Karpas-422 (cell line): Measurements from ENCODE around the gene UNC5C. TPM values are rescaled to one million over a fixed set of nuclear protein-coding genes. Genes with fewer than 3 reads are reported as not detected.
"Not testable (repeated sequence)": the region's sequence is repeated elsewhere in the genome, so short reads cannot be mapped to it uniquely, and the experiment has no call there.

Experiments
- DNase-seq: peaks from one replicate; pipeline ENCODE4 v3.0.0-alpha.2; 2015
- H2AFZ ChIP-seq: fragments of 200-600 bp; sonication (generic); 2 replicates; pipeline ENCODE4 v1.6.1; 2014; ENCODE audit warnings: antibody characterized with exemption, low read length, mixed read lengths
- H3K27ac ChIP-seq: fragments of 200-600 bp; sonication (generic); 2 replicates; pipeline ENCODE4 v1.5.1; 2014; ENCODE audit warnings: mild to moderate bottlenecking, low read length, moderate library complexity
- H3K27me3 ChIP-seq: fragments of 200-600 bp; sonication (generic); 2 replicates; pipeline ENCODE4 v1.6.1; 2014; ENCODE audit warnings: low read length, mixed read lengths
- H3K36me3 ChIP-seq: fragments of 200-600 bp; sonication (generic); 2 replicates; pipeline ENCODE4 v1.6.1; 2014; ENCODE audit warnings: low read length, mixed read lengths; ENCODE audit not compliant: insufficient read depth
- H3K4me1 ChIP-seq: fragments of 200-600 bp; sonication (generic); 2 replicates; pipeline ENCODE4 v1.6.1; 2014; ENCODE audit warnings: mild to moderate bottlenecking, low read length, mixed read lengths
- H3K4me2 ChIP-seq: fragments of 200-600 bp; sonication (generic); 2 replicates; pipeline ENCODE4 v1.6.1; 2014; ENCODE audit warnings: low read length, low read depth, mild to moderate bottlenecking; ENCODE audit not compliant: poor library complexity, severe bottlenecking
- H3K4me3 ChIP-seq: fragments of 200-600 bp; sonication (generic); 2 replicates; pipeline ENCODE4 v1.5.1; 2014; ENCODE audit warnings: mild to moderate bottlenecking, antibody characterized with exemption, low read length, mixed read lengths
- H3K79me2 ChIP-seq: fragments of 200-600 bp; sonication (generic); 2 replicates; pipeline ENCODE4 v1.6.1; 2014; ENCODE audit warnings: mild to moderate bottlenecking, low read length, mixed read lengths
- H3K9ac ChIP-seq: fragments of 200-600 bp; sonication (generic); 2 replicates; pipeline ENCODE4 v1.6.0; 2014; ENCODE audit warnings: low read length
- H3K9me2 ChIP-seq: fragments of 200-600 bp; sonication (generic), shearing (Covaris generic); replicated peaks from 2 replicates; pipeline ENCODE4 v1.6.0; 2014; ENCODE audit warnings: mild to moderate bottlenecking, low read length, moderate library complexity; ENCODE audit not compliant: insufficient read depth
- H3K9me3 ChIP-seq: fragments of 300-700, 200-600 bp; sonication (generic); 2 replicates; pipeline ENCODE4 v1.6.1; 2014; ENCODE audit warnings: low read length, mixed read lengths
- H4K20me1 ChIP-seq: fragments of 200-600 bp; sonication (generic); 2 replicates; pipeline ENCODE4 v1.6.1; 2014; ENCODE audit warnings: mild to moderate bottlenecking, antibody characterized with exemption, low read length, low read depth; ENCODE audit not compliant: insufficient read depth
- total RNA-seq: library from RNA; depleted of rRNA; stranded (reverse); fragments of >200 nt; shearing (Covaris generic); gene quantifications from 2 replicates; pipeline ENCODE4 v1.2.3, GENCODE V29; 2014; ENCODE audit warnings: low replicate concordance

The UNC5C gene
- total RNA-seq, 1 experiment from 2014 or later = not detected

GRCh38 chr4:95153182-95153581 lies 395.6 kb downstream of the UNC5C start:
- Histone ChIP-seq H3K9me3 (no peaks in the 10 kb centered on the region), H3K4me3 (no peak overlapping the region), H3K9me2 (no peaks in the 10 kb centered on the region), H3K36me3 (no peaks in the 10 kb centered on the region), H3K4me1 (no peaks in the 10 kb centered on the region), H2AFZ (no peak overlapping the region), H3K79me2 (no peaks in the 10 kb centered on the region), H3K4me2 (no peak overlapping the region), H3K27ac (no peak overlapping the region), H4K20me1 (no peaks in the 10 kb centered on the region), H3K9ac (no peak overlapping the region), H3K27me3 (no peaks in the 10 kb centered on the region)
- DNase-seq = no peak

- Histone ChIP-seq H4K20me1 (no peaks in the 10 kb centered on the region), H2AFZ (no peak overlapping the region), H3K4me2 (no peak overlapping the region), H3K4me1 (no peaks in the 10 kb centered on the region), H3K9ac (no peak overlapping the region), H3K27me3 (no peaks in the 10 kb centered on the region), H3K79me2 (no peaks in the 10 kb centered on the region), H3K4me3 (no peak overlapping the region), H3K9me2 (no peaks in the 10 kb centered on the region), H3K27ac (no peak overlapping the region), H3K36me3 (no peaks in the 10 kb centered on the region), H3K9me3 (no peaks in the 10 kb centered on the region)
- DNase-seq = no peak
These were observed 397.5 kb downstream of the UNC5C start for GRCh38 chr4:95151255-95151654.

- Histone ChIP-seq H3K79me2 (no peaks in the 10 kb centered on the region), H4K20me1 (no peaks in the 10 kb centered on the region), H3K27ac (no peak overlapping the region), H3K4me1 (no peaks in the 10 kb centered on the region), H3K27me3 (no peaks in the 10 kb centered on the region), H3K4me3 (no peak overlapping the region), H2AFZ (no peak overlapping the region), H3K9me2 (no peaks in the 10 kb centered on the region), H3K9me3 (no peaks in the 10 kb centered on the region), H3K4me2 (no peak overlapping the region), H3K9ac (no peak overlapping the region), H3K36me3 (no peaks in the 10 kb centered on the region)
- no peak for DNase-seq
These were observed 405.8 kb downstream of the UNC5C start for GRCh38 chr4:95142932-95143331.

GRCh38 chr4:95141361-95141760 lies 407.4 kb downstream of the UNC5C start:
- H3K36me3 ChIP-seq = no peaks in the 10 kb centered on the region
- no peaks in the 10 kb centered on the region for H4K20me1 ChIP-seq
- no peaks in the 10 kb centered on the region for H3K79me2 ChIP-seq
- H3K27ac ChIP-seq = no peak overlapping the region
- H3K4me1 ChIP-seq = no peaks in the 10 kb centered on the region
- no peaks in the 10 kb centered on the region for H3K9me3 ChIP-seq
- no peaks in the 10 kb centered on the region for H3K9me2 ChIP-seq
- H2AFZ ChIP-seq = no peak overlapping the region
- no peak overlapping the region for H3K9ac ChIP-seq
- H3K4me3 ChIP-seq = no peak overlapping the region
- DNase-seq = no peak
- H3K27me3 ChIP-seq = no peaks in the 10 kb centered on the region
- no peak overlapping the region for H3K4me2 ChIP-seq

- not testable (repeated sequence) for H3K36me3 ChIP-seq, H2AFZ ChIP-seq, H3K4me2 ChIP-seq, H4K20me1 ChIP-seq, H3K9me2 ChIP-seq, H3K79me2 ChIP-seq, H3K27ac ChIP-seq, H3K27me3 ChIP-seq, H3K4me3 ChIP-seq, H3K9ac ChIP-seq, H3K9me3 ChIP-seq, DNase-seq, H3K4me1 ChIP-seq
These were observed 409.3 kb downstream of the UNC5C start for GRCh38 chr4:95139424-95139823.

GRCh38 chr4:95134016-95134415 lies 414.8 kb downstream of the UNC5C start:
- not testable (repeated sequence) for DNase-seq, H3K79me2 ChIP-seq, H3K9me2 ChIP-seq, H4K20me1 ChIP-seq, H3K4me3 ChIP-seq, H3K36me3 ChIP-seq, H3K9ac ChIP-seq, H3K27me3 ChIP-seq, H3K9me3 ChIP-seq, H2AFZ ChIP-seq, H3K27ac ChIP-seq, H3K4me2 ChIP-seq, H3K4me1 ChIP-seq

- H3K9ac ChIP-seq = no peak overlapping the region
- no peak overlapping the region for H3K27ac ChIP-seq
- no peaks in the 10 kb centered on the region for H3K79me2 ChIP-seq
- no peak overlapping the region for H3K4me3 ChIP-seq
- DNase-seq = no peak
- H3K27me3 ChIP-seq = no peaks in the 10 kb centered on the region
- H2AFZ ChIP-seq = no peak overlapping the region
- no peaks in the 10 kb centered on the region for H3K36me3 ChIP-seq
- H3K4me2 ChIP-seq = no peak overlapping the region
- H3K9me3 ChIP-seq = no peaks in the 10 kb centered on the region
- no peaks in the 10 kb centered on the region for H3K9me2 ChIP-seq
- no peaks in the 10 kb centered on the region for H3K4me1 ChIP-seq
- H4K20me1 ChIP-seq = no peaks in the 10 kb centered on the region
These were observed 418.9 kb downstream of the UNC5C start for GRCh38 chr4:95129821-95130311.

GRCh38 chr4:95129031-95129430 lies 419.7 kb downstream of the UNC5C start:
- Histone ChIP-seq H4K20me1 (no peaks in the 10 kb centered on the region), H3K27me3 (no peaks in the 10 kb centered on the region), H3K79me2 (no peaks in the 10 kb centered on the region), H2AFZ (no peak overlapping the region), H3K9ac (no peak overlapping the region), H3K9me3 (no peaks in the 10 kb centered on the region), H3K9me2 (no peaks in the 10 kb centered on the region), H3K4me2 (no peak overlapping the region), H3K4me1 (no peaks in the 10 kb centered on the region), H3K4me3 (no peak overlapping the region), H3K27ac (no peak overlapping the region), H3K36me3 (no peaks in the 10 kb centered on the region)
- no peak for DNase-seq

- Histone ChIP-seq H3K4me1 (no peaks in the 10 kb centered on the region), H3K27me3 (no peaks in the 10 kb centered on the region), H3K9me2 (no peaks in the 10 kb centered on the region), H4K20me1 (no peaks in the 10 kb centered on the region), H3K36me3 (no peaks in the 10 kb centered on the region), H2AFZ (no peak overlapping the region), H3K4me3 (no peak overlapping the region), H3K4me2 (no peak overlapping the region), H3K9ac (no peak overlapping the region), H3K9me3 (no peaks in the 10 kb centered on the region), H3K79me2 (no peaks in the 10 kb centered on the region), H3K27ac (no peak overlapping the region)
- no peak for DNase-seq
These were observed 423.8 kb downstream of the UNC5C start for GRCh38 chr4:95124906-95125504.
